ENCODE results near the gene SULT2B1.

DNA sequence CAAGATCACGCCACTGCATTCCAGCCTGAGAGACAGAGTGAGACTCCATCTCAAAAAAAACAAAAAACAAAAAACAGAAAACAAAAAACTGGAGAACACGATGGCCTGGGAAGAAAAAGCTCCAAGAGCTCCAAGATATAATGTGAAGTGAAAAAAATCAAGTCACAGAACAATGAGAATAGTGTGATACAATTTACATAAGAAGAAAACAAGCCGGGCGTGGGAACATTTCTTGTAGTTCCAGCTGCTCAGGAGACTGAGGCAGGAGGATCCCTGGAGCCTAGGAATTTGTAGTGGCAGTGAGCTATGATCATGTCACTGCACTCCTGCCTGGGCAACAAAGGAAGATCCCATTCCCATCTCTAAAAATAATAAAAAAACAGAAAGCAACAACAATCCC lies 31.8 kb upstream of the SULT2B1 start:
- TF ChIP-seq, protein P1, sequence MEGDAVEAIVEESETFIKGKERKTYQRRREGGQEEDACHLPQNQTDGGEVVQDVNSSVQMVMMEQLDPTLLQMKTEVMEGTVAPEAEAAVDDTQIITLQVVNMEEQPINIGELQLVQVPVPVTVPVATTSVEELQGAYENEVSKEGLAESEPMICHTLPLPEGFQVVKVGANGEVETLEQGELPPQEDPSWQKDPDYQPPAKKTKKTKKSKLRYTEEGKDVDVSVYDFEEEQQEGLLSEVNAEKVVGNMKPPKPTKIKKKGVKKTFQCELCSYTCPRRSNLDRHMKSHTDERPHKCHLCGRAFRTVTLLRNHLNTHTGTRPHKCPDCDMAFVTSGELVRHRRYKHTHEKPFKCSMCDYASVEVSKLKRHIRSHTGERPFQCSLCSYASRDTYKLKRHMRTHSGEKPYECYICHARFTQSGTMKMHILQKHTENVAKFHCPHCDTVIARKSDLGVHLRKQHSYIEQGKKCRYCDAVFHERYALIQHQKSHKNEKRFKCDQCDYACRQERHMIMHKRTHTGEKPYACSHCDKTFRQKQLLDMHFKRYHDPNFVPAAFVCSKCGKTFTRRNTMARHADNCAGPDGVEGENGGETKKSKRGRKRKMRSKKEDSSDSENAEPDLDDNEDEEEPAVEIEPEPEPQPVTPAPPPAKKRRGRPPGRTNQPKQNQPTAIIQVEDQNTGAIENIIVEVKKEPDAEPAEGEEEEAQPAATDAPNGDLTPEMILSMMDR (conservative IDR thresholded peaks at IDR 0.05; ENCODE audit: low read length), result no peak
- TF ChIP-seq EZH2phosphoT487 (IDR thresholded peaks at IDR 0.05; ENCODE audit: borderline replicate concordance, low read depth, low read length), result no peak
